Kidney epithelial cell (primary cell): ENCODE data around the gene APOO. TPM values are rescaled to one million over a fixed set of nuclear protein-coding genes. Genes with fewer than 3 reads are reported as not detected.

Source experiments
- DNase-seq: peaks from one replicate; pipeline ENCODE4 v3.0.0-alpha.2; 2010; ENCODE audit warnings: low read depth
- H3K27me3 ChIP-seq: 2 replicates; pipeline ENCODE4 v1.6.0; 2011; ENCODE audit warnings: low read length; ENCODE audit not compliant: control insufficient read depth, insufficient read depth
- H3K36me3 ChIP-seq: 2 replicates; pipeline ENCODE4 v1.5.1; 2011; ENCODE audit warnings: low read length; ENCODE audit not compliant: control insufficient read depth, insufficient read depth
- H3K4me3 ChIP-seq: 2 replicates; pipeline ENCODE4 v1.5.1; 2011; ENCODE audit warnings: low read depth, mild to moderate bottlenecking, control low read depth, low read length
- total RNA-seq: library from RNA; depleted of rRNA; stranded (reverse); fragments of >200 nt; gene quantifications from 2 replicates; pipeline ENCODE4 v1.2.3, GENCODE V29; 2015
- TF ChIP-seq, protein P1 (sequence below): IDR thresholded peaks from 2 replicates; pipeline ENCODE4 v1.5.1; 2011; ENCODE audit warnings: mild to moderate bottlenecking, moderate library complexity, low read length, control low read depth, inconsistent platforms; ENCODE audit not compliant: insufficient read depth, poor library complexity, severe bottlenecking

APOO gene
- total RNA-seq, 1 donor from 2014 or later = 17.3 TPM

DNA sequence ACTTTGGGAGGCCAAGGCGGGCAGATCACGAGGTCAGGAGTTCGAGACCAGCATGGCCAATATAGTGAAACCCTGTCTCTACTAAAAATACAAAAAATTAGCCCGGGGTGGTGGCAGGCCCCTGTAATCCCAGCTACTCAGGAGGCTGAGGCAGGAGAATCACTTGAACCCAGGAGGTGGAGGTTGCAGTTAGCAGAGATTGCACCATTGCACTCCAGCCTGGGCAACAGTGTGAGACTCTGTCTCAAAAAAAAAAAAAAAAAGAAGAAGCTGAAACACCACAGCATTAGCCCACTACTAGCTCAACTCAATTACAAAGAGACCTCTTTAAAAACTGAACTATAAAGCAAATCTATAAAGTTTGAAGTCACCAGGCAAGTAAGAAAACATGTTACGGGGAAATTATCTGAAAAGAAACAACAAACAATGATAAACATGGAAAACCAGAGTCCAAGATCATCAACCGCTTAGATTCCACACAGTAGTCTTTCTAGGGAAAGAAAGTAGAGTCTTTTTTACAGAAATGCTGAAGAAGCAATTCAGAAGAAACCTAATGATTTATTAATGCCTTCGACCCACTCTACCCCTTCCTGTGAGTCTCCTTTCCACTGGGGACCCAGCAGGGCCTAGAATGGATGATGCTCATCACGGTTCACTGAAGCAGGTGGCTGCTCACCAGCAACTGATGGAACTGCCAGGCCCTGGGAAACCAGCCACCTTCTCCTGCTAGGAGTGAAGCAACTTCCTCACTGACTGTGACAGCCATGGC is 118.2 kb downstream of the APOO start:
- no peak overlapping the region for H3K4me3 ChIP-seq
- DNase-seq = no peak
- TF ChIP-seq, protein P1, sequence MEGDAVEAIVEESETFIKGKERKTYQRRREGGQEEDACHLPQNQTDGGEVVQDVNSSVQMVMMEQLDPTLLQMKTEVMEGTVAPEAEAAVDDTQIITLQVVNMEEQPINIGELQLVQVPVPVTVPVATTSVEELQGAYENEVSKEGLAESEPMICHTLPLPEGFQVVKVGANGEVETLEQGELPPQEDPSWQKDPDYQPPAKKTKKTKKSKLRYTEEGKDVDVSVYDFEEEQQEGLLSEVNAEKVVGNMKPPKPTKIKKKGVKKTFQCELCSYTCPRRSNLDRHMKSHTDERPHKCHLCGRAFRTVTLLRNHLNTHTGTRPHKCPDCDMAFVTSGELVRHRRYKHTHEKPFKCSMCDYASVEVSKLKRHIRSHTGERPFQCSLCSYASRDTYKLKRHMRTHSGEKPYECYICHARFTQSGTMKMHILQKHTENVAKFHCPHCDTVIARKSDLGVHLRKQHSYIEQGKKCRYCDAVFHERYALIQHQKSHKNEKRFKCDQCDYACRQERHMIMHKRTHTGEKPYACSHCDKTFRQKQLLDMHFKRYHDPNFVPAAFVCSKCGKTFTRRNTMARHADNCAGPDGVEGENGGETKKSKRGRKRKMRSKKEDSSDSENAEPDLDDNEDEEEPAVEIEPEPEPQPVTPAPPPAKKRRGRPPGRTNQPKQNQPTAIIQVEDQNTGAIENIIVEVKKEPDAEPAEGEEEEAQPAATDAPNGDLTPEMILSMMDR = no peak
- H3K27me3 ChIP-seq = no peaks in the 10 kb centered on the region
- no peaks in the 10 kb centered on the region for H3K36me3 ChIP-seq

GRCh38 chrX:23788946-23789345 is 118.8 kb downstream of the APOO start:
- TF ChIP-seq, protein P1 = no peak
- H3K36me3 ChIP-seq = no peaks in the 10 kb centered on the region
- no peak overlapping the region for H3K4me3 ChIP-seq
- no peaks in the 10 kb centered on the region for H3K27me3 ChIP-seq
- DNase-seq = no peak

- DNase-seq = no peak
- Histone ChIP-seq H3K27me3 (no peaks in the 10 kb centered on the region), H3K4me3 (no peak overlapping the region)
Observed at GRCh38 chrX:23788521-23788920, 119.2 kb downstream of the APOO start.

GRCh38 chrX:23787745-23788118 is 120.0 kb downstream of the APOO start:
- no peak overlapping the region for H3K4me3 ChIP-seq
- H3K36me3 ChIP-seq = no peaks in the 10 kb centered on the region
- TF ChIP-seq, protein P1 = no peak
- DNase-seq = no peak
- H3K27me3 ChIP-seq = no peaks in the 10 kb centered on the region

More at GRCh38 chrX:23788521-23788920, 119.2 kb downstream of the APOO start:
- no peaks in the 10 kb centered on the region for H3K36me3 ChIP-seq
- TF ChIP-seq, protein P1 = no peak

DNA sequence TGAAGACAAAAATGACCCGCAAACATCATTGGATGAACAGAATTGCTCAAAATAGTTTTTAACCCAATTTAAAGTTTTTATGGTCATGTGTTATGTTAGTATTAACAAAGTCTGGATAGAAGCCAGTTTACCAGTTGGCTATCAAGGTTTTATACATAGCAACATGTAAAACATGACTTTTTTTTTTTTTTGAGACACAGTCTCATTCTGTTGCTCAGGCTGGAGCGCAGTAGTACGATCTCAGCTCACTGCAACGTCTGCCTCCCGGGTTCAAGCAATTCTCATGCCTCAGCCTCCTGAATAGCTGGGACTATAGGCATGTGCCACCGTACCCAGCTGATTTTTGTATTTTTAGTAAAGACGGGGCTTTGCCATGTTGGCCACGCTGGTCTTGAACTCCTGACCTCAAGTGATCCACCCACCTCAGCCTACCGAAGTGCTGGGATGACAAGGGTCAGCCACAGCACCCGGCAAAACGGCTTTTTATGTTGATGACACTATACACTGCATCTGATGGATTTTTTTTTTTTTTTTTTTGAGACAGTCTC is 121.4 kb downstream of the APOO start:
- TF ChIP-seq, protein P1 = no peak
- Histone ChIP-seq H3K27me3 (no peaks in the 10 kb centered on the region), H3K36me3 (no peaks in the 10 kb centered on the region), H3K4me3 (no peak overlapping the region)
- no peak for DNase-seq

DNA sequence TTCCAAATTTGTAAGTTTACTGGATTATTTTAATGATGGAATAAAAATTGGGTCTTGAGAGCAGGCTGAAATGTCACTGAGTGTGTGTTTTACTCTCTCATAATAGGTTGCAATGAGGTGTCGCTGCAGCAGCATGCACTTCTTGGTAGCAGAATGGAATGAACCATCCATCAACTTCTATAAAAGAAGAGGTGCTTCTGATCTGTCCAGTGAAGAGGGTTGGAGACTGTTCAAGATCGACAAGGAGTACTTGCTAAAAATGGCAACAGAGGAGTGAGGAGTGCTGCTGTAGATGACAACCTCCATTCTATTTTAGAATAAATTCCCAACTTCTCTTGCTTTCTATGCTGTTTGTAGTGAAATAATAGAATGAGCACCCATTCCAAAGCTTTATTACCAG is 122.2 kb downstream of the APOO start:
- TF ChIP-seq, protein P1 = no peak
- H3K4me3 ChIP-seq = no peak overlapping the region

More for the DNA sequence above, 122.2 kb downstream of the APOO start:
- no peaks in the 10 kb centered on the region for H3K36me3 ChIP-seq
- H3K27me3 ChIP-seq = no peaks in the 10 kb centered on the region
- DNase-seq = no peak
